GM21447 (cell line): ENCODE measurements around the gene FGD5.

Experiments
- ATAC-seq: cut with Tn5 transposase; IDR thresholded peaks from one replicate; pipeline ENCODE4 v1.9.1; 2021; ENCODE audit not compliant: unreplicated experiment

FGD5 gene

DNA sequence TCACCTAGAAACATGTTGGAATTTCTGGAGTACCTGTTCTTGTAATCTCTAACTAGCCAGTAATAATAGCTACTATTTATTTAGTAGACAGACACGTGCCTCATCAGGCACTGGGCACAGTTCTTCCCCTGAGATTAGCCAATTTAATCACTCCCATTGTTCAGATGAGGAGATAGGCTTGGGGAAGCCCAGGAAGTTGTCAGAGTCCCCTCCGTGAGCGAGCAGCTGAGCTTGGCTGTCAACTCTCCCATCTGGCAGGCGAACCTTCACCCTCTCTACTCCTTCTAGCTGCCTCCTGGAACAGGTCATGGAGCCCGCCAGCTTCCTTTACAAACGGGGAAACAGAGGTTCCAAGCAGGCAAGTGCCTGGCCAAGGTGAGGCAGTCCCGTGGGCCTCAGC, 31.1 kb upstream of the FGD5 start:
- ATAC-seq, result no peak

DNA sequence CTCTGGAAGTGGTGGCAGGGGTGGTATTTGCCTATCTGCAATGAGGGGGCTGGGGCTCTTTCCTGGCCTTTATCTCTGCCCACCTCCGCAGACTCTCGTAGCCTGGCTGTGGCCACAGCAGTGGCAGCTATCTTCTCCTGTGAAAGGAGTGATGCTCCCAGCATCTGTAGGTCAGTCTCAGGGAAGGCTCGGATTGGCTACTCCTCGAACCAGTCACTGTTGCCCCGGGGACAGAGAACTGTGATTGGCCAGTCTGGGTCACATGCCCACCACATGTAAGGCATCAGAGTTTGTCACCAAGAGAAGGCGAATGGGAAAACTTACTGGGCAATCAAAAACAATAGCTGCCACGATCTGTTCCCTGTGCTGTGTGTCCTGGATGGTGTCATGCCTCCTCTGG, 30.1 kb upstream of the FGD5 start:
- no peak for ATAC-seq

DNA sequence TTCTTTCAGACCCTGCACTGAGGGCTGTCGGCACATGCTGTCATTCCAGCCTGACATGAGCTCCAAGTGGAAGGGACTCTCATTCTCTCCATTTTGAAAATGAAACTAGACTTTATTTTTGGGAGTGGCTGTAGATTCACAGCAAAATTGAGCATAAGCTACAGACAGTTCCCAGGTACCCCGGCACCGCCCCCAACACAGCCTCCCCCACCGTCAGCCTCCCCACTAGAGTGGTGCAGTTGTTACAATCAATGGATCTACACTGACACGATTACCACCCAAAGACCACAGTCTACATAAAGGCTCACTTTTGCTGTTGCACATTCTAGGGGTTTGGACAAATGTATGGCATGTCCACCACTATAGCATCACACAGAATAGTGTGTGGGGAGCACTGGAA, 29.5 kb upstream of the FGD5 start:
- ATAC-seq, result no peak

DNA sequence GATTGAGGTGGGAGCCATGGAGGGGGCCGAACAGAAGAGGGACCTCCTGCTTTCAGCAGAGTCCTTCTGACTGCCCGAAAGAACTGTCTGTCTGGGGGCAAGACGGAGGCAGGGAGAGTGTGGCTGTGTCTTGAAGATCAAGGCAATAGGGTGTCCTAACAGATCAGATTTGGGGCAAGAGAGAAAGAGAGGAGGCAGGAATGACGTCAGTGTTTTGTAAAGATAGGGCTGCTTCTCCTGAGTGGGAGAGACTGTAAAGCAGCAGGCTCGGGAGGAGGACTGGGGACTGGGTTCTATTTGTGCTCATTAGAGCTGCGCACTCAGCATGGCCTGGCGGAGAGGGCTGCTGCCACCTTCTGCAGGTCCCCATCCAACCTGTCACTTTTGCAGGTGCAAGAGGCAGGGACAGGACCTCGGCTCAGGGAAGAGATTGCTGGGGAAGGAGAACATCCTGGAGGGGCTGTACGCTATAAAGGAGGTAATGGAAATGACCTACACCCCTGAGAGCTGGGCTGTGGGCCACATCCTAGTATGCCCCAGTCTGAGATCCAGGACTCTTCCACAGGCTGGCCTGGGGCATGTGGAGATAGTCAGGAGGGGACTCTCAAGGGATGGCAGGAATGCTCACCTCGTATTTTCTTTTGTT, 29.0 kb upstream of the FGD5 start:
- no peak for ATAC-seq

DNA sequence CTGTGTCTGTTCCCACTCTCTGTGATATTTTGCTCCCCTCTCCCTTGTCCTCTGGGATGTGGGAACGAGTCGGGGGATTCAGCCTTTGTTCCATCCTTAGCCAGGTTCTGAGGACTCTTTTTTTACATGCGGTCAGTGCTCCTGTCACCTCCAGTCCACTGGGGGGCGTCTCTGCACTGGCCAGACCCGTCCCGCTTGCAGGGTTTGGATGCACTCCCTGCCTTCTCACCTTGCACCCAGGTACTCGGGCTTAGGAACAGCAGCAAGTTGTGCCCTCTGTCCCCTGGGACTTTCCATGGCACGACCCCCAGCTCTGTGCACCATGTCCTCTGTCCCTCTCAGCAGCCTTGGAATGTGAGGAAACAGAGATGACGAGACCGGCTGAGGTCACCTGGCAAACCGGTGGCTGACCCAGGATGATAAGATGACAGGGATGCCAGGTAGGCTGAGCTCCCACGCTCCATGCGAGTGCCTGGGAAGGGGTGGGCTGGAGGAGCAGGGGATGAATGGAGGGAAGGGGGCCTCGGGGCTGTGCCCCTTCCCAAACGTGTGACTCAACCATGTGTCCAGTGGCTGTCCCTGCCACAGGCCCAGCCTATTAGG, 27.3 kb upstream of the FGD5 start:
- ATAC-seq, result no peak

DNA sequence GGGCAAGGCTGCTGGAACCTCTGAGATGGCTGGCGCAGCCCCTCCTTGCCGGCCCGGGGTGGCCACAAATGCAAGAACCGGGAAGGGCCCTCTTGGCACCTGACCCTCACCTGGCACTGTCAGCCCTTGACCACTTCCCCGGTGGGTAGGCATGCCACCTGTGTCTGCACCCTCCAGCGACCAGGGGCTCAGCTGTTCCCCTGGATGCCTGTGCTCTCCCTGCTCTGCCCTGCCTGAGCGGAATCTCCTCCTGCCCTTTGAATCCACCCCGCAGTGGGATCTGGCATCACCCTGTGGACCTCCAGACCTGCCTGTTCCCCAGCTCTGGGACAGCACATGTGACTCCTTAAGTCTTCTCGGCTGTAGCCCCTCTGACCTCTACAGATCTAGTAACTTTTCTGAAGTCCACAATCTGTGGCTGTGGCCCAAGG, 26.1 kb upstream of the FGD5 start:
- ATAC-seq, result no peak

DNA sequence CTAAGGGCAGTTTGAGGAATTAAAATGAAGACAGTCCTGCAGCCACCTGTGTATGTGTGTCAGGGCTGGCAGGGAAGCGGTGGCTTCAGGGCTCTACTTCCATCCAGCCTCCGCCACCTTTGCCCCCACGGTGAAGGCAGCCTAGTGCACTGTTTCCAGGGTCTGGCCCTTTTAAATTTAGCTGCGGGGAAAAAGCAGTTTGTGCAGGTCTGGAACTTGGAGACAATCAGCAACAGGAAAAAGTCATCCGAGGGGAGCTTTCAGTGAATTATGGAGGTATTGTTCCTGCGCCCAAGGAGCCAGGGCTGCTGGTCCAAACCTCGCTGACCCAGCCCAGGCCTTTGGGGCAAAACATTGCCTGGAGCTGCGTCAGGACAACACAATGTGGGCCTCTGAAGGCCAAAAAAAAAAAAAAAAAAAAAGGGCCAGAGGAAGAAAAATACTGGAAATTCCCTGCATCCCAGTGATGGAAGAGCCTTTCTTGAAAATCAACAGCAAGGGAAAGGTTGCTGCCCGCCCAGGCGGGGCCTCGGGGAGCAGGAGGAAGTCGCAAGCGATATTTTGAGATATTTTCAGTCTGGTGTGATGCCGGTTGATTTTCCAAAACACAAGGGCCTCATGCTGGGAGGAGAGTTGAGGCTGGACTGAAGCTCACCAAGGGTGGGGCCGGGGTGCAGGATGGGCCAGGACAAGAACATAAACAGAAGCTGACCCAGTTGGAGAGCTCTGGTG, 25.5 kb upstream of the FGD5 start:
- no peak for ATAC-seq

DNA sequence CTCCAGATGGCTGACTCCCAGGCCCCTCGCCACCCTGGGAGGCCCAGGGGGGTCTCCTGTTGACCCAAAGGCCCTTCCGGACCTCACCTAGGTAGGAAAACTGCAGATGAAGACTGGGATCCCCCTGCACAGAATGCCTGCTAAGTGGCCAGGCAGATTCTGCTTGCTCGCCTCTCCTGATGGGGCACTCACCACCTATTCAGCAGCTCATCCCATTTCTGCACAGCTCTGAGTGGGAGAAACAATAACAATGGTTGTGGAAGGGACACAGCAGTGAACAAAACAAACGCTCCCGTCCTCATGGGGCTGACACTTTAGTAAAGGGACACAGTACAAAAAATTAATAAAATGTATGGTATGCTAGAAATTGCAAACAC, 24.9 kb upstream of the FGD5 start:
- no peak for ATAC-seq

DNA sequence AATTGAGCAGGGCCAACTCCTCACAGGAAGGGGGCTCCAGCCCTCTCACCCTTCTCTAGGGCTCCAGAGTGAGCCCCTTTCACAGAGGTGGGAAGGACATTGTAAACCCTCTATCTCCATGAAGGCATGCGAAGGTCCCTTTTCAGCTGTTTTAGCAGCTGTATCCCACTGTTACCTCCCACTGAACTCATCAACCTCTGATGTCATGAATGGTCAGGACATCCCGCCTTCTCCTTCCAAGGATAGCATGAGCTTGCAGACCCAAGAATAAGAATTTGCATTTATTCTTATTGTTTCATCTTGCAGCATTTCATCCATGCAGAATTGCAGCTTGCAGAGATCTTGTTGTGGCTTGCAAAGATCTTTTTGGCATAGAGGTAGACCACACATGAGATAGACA, 24.3 kb upstream of the FGD5 start:
- ATAC-seq, result no peak

DNA sequence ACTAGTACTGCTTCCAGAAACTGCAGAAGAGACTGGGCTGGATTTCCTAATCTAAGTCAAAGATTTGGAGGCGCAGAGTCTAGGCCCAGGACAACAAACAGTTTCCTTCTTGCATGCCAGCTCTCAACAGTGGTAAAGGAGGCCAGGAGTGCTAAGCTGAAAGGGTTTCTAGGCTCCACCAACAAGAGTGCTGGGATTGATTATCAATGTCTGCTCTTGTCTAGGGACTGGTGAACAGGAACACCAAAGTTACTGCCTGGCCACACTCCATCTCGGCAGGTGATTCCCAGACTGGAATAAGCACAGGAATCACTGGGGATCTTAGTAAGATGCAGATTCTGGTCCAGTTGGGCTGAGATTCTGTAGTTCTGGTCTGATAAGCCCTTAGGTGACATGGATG, 22.8 kb upstream of the FGD5 start:
- ATAC-seq, result no peak

DNA sequence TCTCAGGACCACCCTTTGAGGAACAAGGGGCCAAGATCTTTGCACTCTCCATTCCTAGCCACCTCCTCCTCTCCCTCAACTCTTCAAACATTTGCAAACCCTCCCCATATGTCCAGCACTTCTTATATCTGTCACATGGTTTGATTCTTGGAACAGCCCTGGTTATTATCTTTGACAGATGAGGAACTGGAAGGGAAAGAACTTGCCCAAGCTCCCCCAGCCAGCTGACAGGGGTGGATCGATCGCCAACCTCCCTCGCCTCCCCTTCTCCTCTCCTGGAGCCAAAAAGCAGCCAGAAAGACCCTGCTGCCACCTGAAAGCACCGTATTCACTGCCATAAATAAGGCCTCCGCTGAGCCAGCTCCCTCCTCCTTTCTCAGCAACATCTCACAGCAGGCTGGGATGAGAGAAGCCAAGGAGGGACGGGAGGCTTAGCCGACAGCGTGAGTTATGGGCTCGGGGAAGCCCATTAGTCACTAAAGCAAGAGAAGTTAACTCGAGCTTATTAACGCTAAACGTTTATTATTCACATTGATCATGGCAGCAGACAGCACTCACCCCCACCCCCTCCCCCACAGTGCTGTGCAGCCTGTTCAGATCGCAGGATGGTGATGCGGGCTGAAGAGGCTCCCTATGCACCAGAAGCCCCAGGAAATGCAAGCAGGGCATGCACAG, 22.2 kb upstream of the FGD5 start:
- ATAC-seq, result no peak

DNA sequence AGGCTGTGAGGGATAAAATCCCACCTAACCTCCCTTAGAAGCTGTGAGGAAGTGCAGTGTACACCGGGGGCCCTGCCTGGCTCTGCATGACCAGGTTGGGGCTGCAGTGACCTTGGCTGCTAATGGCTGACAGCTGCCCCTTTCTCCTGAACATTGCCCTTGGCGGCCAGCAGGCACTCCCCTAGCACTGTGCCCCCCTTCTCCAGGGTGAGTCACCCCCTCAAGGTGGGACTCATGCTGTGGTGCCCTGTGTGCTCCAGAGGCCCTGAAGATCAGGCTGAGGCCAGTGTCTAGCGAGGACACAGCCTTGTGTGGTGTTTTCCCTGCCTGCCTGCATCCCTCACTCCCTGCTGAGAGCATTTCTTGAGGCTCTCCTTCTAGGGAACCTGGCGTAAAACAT, 21.0 kb upstream of the FGD5 start:
- no peak for ATAC-seq

DNA sequence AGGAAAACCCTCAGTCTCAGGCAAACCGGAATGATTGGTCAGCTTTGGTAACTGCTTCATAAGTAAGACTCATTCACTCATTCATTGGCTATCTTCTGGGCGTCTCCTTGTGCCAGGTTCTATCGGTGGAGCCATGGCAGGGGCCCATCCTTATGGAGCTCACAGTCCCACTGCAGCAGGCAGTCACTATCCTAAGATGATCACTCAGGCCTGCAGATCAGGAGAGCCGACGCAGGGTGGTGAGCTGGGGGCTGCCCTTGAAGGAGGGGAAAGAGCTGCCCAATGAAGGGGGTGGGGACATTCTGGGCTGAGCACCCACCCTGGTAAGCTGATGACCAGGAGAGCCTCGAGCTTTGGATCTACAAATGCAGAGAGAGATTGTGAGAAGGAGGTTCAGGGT, 20.5 kb upstream of the FGD5 start:
- ATAC-seq, result no peak

DNA sequence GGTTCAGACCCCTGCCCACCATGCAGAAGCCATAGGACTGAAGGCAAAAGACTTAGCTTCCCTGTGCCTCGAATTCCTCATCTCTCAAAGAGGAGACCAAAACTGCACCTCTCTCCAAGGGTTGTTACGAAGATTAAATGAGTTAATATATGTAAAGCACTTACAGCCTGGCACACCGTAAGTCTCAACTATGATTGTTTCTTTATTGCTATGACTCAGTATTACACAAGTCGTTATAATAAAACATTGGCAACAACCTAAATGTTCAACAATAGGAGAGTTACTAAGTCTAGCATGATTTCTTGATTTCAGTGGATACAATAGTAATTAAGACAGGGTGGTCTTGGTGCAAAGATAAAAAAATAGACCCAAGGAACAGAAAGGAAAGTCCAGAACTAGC, 19.6 kb upstream of the FGD5 start:
- ATAC-seq, result no peak

DNA sequence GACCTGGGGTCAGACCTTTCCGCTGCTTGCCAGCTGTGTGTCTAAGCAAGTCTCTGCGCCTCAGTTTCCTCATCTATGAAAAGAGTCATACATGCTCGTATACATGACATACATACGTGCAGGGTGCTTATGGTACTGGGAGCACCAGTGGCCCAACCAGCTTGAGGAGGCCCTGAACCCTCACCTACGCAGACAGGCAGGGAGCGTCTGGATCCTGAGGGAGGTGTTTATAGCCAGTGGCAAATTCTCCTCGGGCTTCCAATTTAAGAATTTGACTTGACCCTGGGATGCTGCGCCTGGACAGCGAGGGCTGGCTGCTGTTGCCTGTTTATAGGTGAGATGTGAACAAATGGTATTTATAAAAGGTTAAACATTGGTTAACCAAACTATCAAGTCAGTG, 17.7 kb upstream of the FGD5 start:
- ATAC-seq, result no peak

DNA sequence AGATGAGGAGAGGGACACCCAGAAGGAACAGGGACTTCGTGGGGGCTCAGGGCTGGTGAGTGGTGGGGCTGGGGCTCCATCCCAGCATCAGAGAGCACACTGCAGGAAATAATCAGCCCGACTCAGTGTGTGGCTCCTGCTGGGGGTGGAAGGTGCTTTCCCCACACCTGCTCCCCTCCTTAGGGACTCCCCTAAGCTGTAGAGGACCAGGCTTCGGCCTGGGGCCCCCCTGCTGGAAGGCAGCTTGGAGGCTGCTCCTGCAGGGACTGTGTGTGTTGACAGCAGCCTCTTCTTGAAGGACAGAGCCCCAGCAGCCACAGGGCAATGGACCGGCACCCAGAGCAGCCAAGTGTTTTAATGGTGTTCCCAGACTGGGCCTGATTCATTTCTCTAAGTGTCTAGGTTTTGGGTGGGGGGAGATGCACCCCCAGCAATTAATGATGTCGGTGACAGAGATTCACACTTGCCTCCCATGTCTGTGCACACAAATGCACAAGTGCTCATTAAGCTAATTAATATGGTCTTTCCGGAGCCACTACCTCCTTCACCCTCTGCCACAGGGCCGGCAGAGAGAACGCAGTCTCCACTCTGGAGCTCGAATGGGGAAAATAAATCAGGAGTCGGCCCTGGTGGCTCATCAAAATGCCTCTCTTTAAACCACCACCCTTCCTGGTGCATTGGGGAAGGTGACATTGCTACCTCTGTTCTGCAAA, 16.9 kb upstream of the FGD5 start:
- no peak for ATAC-seq

DNA sequence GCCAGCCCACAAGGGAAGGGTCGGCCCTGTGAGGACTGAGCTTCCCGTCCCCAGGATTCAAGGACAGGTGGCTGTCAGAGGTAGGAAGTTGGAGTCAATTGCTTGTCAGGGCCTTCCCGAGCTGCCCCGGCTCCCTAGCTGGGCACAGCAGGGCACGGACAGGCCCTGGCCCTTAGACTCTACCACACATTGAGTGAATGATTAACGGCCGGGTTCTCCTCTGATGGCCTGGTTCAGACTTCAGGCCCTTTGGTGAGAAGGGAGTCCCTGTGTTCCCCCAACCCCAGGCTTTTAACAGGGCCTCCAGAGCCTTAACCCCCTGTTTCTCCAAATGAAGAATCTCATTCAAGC, 16.4 kb upstream of the FGD5 start:
- ATAC-seq, result no peak

DNA sequence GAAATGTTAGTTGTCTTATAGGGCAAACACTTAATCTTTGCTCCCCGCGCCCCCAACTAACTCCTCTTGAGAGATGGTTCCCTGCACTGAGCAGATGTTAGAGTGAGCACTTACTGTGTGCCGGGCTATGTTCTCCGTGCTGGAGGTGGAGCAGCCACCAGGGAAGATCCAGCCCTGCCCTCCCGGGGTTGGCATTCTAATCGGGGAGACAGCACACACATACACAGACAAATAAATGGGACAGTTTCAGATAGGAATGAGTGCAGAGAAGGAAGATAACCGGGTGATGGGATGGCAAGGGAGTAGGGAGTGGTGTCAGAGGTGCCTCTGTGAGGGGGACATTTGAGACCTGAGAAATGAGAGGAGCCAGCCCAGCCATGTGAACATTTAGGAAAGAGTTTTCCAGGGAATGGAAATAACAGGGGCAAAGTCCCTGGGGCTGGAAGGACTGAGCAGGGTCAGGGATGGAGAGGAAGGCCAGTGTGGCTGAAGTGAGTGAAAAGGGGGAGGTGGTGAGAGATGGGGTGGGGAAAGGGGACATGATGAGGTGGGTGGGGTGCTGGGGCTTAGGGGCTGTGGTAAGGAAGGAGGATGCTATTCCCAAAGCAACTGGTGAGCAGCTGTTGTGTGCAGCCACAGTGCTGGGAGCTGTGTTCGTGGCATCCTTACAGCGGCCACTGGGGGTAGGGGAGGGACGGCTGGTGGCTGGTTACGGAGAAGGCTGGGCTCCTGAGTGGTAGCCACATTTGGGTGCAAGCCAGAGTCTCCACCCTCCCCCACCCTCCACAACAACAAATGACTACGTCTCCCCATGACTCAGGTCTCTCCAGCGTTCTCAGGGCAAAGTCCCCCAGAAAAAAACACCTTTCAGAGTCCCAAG, 15.4 kb upstream of the FGD5 start:
- no peak for ATAC-seq

DNA sequence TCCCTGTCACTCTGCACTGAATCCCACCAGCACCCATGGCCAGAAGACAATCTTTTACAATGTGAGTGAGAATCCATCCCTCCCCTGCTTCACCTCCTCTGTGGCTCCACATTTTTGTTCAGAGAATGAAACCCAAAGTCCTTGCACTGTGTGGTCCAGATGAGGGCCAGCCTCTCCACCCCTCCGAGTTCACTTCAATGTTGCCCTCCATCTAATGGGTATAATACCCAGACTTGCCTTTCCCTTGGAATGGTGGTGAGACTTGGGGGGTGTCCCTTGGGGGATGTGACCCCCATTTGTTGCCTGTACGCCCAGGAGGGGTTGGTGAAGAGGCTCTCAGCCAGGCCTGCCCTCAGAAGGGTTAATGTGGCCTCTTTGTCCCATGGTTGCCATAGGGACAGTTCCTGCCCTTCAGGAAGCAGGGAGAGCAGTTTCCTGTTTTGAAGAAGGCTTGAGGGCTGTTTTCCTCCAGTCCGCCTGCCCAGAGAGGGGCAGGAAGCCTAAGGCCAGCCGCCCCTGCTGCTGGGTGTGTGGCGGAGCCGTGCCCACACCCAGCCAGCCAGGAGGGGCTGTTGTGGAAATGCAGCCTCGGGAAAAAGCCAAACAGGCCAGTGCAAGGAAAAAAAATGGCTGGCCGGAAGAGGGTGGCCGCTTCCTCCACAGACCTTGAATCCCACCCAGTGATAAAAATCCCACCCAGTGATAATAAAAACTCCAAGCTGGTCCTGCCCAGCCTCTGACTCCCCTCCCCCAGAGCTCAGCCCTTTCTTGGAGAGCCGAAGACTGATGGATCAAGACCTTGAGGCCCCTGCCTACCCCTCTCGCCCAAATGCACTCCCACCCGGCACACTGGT, 14.6 kb upstream of the FGD5 start:
- no peak for ATAC-seq
